ENCODE measurements around the gene RNF166. TPM values are rescaled to one million over a fixed set of nuclear protein-coding genes. Genes with fewer than 3 reads are reported as not detected.

RNF166 gene
- total RNA-seq, 4 donors from 2014 or later, result 23.3 to 33.5 (median 27.5) TPM

GRCh38 chr16:88684569-88685155, 21.5 kb downstream of the RNF166 start:
- H3K27me3 ChIP-seq, result peaks cover 0 to 96% (median 65%) of the 10 kb centered on the region in 4 donors
- no peak for DNase-seq (ENCODE audit: extremely low spot score)
- intact Hi-C loops (cut with DNase I), result no loop called here
- H3K4me1 ChIP-seq, result peaks cover 29 to 31% (median 30%) of the 10 kb centered on the region in 4 donors
- no peaks in the 10 kb centered on the region for H3K9me3 ChIP-seq
- no peak overlapping the region for H3K4me3 ChIP-seq
- no peaks in the 10 kb centered on the region for H3K36me3 ChIP-seq
- no peak for TF ChIP-seq POLR2AphosphoS5 (IDR thresholded peaks at IDR 0.05)
- TF ChIP-seq, protein P1, sequence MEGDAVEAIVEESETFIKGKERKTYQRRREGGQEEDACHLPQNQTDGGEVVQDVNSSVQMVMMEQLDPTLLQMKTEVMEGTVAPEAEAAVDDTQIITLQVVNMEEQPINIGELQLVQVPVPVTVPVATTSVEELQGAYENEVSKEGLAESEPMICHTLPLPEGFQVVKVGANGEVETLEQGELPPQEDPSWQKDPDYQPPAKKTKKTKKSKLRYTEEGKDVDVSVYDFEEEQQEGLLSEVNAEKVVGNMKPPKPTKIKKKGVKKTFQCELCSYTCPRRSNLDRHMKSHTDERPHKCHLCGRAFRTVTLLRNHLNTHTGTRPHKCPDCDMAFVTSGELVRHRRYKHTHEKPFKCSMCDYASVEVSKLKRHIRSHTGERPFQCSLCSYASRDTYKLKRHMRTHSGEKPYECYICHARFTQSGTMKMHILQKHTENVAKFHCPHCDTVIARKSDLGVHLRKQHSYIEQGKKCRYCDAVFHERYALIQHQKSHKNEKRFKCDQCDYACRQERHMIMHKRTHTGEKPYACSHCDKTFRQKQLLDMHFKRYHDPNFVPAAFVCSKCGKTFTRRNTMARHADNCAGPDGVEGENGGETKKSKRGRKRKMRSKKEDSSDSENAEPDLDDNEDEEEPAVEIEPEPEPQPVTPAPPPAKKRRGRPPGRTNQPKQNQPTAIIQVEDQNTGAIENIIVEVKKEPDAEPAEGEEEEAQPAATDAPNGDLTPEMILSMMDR (IDR thresholded peaks at IDR 0.05), result no peak
- TF ChIP-seq EP300 (IDR thresholded peaks at IDR 0.05), result no peak
- no peak for TF ChIP-seq POLR2A (IDR thresholded peaks at IDR 0.05; ENCODE audit: low read depth)
- no peak overlapping the region for H3K27ac ChIP-seq (replicated peaks in 1 of 4)
- WGBS, result 51% methylated on average over 15 of the region's 15 CpGs

DNA sequence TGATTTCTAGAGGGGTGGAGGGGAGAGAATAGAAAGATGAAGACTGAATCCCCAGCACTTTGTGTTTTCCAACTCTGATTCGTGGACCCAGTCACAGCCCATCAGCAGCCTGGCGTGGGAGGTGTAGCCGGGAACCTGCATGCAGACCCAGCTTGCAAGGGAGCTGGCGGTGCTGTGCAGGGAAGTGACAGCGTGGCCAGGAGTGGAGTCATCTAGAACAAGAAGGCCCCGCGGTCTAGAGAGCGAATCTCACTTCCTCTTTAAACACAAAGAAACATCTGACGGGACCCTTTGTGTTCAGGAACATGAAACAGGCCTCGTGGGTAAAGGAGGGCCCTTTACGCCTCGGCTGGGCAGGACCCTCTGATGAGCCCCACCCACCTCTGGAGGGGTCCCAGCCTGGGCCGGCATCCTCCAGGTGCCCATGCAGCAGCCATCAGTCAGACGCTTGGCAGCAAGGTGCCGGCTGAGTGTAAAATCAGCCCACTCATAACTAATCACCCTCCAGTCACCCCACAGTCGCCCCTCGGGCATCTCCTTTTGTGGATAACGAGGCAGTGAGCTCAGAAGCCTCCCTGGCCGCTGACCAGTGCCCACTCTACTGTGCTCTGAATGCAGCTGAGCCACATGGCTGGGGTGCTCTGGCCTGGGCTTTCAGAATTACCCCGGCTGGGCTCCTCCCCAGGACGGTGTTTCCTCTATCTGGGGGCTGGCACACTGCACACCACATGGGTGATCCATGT, 24.3 kb downstream of the RNF166 start:
- no peak overlapping the region for H3K4me3 ChIP-seq
- H3K27me3 ChIP-seq, result peaks cover 0 to 85% (median 53%) of the 10 kb centered on the region in 4 donors
- DNase-seq (ENCODE audit: extremely low spot score), result no peak
- no peaks in the 10 kb centered on the region for H3K9me3 ChIP-seq
- 32% methylated on average over 13 of the region's 21 CpGs for WGBS
- peaks cover 19 to 33% (median 28%) of the 10 kb centered on the region in 4 donors for H3K4me1 ChIP-seq
- no peaks in the 10 kb centered on the region for H3K36me3 ChIP-seq
- H3K27ac ChIP-seq (replicated peaks in 1 of 4), result peak overlapping the region in 3 of 4 donors; percentile 46 to 63 (median 55)
- TF ChIP-seq POLR2A (IDR thresholded peaks at IDR 0.05; ENCODE audit: low read depth) (no peak), EP300 (IDR thresholded peaks at IDR 0.05) (no peak), POLR2AphosphoS5 (IDR thresholded peaks at IDR 0.05) (no peak)
- TF ChIP-seq, protein P1 (IDR thresholded peaks at IDR 0.05), result no peak
- intact Hi-C loops (cut with DNase I), result no loop called here

DNA sequence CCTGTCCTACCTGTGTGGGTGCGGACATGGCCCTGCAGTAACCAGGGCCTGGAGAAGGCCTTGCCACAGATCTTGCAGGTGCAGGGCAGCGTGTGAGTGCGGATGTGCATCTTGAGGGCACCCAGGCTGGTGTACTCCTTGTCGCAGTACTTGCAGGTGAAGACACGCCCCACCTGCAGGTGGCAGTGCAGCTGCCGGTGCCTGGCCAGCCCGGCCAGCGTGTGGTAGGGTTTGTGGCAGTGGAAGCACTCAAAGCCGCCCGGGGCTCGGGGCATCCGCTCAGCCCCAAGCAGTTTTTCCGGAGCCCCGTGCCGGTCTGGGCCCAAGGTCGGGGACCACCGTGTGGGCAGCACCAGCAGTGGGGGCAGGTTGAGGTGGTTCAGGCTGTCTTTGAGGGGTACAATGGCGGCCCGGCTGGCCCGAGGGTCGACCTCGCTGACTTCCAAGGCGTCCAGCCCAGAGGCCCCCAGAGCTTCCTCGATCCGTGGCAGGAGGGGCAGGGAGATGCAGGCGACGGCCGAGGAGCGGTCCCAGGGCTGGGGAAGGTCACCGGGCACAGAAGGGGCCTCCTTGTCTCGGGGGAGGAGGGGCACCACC, 25.0 kb downstream of the RNF166 start:
- H3K36me3 ChIP-seq, result no peaks in the 10 kb centered on the region
- peaks cover 12 to 26% (median 21%) of the 10 kb centered on the region in 4 donors for H3K4me1 ChIP-seq
- WGBS, result 48% methylated on average over 17 of the region's 31 CpGs
- peaks cover 0 to 78% (median 46%) of the 10 kb centered on the region in 4 donors for H3K27me3 ChIP-seq
- H3K4me3 ChIP-seq, result no peak overlapping the region
- no peak for DNase-seq (ENCODE audit: extremely low spot score)
- TF ChIP-seq POLR2AphosphoS5 (IDR thresholded peaks at IDR 0.05) (no peak), POLR2A (IDR thresholded peaks at IDR 0.05; ENCODE audit: low read depth) (no peak), EP300 (IDR thresholded peaks at IDR 0.05) (no peak)
- TF ChIP-seq, protein P1 (IDR thresholded peaks at IDR 0.05), result no peak
- no peak overlapping the region for H3K27ac ChIP-seq (replicated peaks in 1 of 4)
- no peaks in the 10 kb centered on the region for H3K9me3 ChIP-seq
- intact Hi-C loops (cut with DNase I), result no loop called here

DNA sequence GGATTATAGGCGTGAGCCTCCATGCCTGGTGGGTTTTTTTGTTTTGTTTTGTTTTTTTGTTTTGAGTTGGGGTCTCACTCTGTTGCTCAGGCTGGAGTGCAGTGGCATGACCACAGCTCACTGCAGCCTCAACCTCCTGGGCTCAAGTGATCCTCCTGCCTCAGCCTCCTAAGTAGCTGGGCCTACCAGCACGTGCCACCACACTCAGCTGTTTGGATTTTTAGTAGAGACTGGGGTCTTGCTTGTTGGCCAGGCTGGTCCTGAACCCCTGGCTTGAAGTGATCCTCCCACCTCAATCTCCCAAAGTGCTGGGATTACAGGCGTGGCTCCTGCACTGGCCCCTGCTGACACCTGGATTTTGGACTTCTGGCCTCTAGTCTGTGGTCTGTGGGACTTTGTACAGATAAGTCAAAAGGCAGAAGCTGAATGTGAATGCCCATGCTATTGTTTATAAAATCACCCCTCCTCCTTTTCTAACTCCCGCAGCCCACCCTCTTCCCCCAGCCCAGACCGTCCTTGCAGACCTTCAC, 25.6 kb downstream of the RNF166 start:
- no peak for TF ChIP-seq POLR2AphosphoS5 (IDR thresholded peaks at IDR 0.05)
- no peak for TF ChIP-seq POLR2A (IDR thresholded peaks at IDR 0.05; ENCODE audit: low read depth)
- TF ChIP-seq, protein P1 (IDR thresholded peaks at IDR 0.05), result no peak
- no peak for TF ChIP-seq EP300 (IDR thresholded peaks at IDR 0.05)
- H3K9me3 ChIP-seq, result no peaks in the 10 kb centered on the region
- peaks cover 0 to 73% (median 40%) of the 10 kb centered on the region in 4 donors for H3K27me3 ChIP-seq
- WGBS, result 82% methylated on average over 3 of the region's 5 CpGs
- H3K4me1 ChIP-seq, result peaks cover 6 to 20% (median 16%) of the 10 kb centered on the region in 4 donors
- no peak overlapping the region for H3K27ac ChIP-seq (replicated peaks in 1 of 4)
- no peaks in the 10 kb centered on the region for H3K36me3 ChIP-seq
- no peak overlapping the region for H3K4me3 ChIP-seq
- intact Hi-C loops (cut with DNase I), result no loop called here
- no peak for DNase-seq (ENCODE audit: extremely low spot score)

All from esophagus muscularis mucosa (tissue), 4 donors.